Measurements from ENCODE around the gene HIP1. TPM values are rescaled to one million over a fixed set of nuclear protein-coding genes. Genes with fewer than 3 reads are reported as not detected.
A peak's percentile ranks its signal among the peaks of the same experiment; 100 is the strongest.

The HIP1 gene
- total and polyA plus RNA-seq, 9 of the 15 experiments (the other 6 are each of a cell fraction or from before 2014, with no cell fraction given), result 2.4 to 13.7 (median 9.5) TPM

DNA sequence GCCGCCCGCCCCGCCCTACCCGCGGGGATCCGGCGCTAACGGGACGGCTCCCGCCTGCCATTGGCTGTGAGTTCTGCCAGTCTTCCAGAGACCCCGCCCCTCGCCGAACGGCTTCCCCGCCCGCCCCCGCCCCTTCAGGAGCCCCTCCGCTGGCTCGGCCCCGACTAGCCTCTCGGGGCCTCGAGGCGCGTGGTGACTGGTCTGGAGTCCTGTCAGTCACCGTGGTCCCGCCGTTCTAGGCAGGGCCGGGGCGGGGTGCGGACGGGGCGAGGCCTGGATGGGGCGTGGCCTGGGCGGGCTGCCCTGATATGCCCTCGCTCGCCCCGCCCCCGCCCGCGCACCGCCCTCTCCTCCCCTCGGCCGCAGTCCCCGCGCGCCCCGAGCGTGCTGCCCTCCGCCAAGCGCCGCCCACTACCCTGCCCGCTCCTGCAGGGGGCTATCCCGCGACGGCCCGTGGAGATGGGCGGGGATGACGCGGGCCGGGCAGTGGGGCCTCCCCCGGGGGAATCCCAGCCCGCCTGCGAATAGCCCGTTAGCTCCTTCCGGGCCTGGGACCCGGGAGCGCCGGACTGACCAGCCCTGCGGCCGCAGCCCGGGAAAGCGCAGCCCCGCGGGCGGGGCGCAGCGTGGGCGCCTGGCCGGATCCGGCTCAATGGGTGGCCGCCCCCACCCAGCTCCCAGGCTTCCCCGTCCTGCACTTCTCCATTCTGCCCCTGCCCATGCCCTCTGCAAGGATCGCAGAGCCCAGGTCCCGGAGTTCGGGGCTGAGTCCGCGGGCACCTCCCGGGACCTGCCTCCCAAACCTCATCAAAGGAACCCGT lies 444 bp upstream of the HIP1 start (continued):
- no peak for TF ChIP-seq PCBP1 (IDR thresholded peaks at IDR 0.05; ENCODE audit: low read depth, low read length, poor library complexity, severe bottlenecking)
- TF ChIP-seq, protein P1, sequence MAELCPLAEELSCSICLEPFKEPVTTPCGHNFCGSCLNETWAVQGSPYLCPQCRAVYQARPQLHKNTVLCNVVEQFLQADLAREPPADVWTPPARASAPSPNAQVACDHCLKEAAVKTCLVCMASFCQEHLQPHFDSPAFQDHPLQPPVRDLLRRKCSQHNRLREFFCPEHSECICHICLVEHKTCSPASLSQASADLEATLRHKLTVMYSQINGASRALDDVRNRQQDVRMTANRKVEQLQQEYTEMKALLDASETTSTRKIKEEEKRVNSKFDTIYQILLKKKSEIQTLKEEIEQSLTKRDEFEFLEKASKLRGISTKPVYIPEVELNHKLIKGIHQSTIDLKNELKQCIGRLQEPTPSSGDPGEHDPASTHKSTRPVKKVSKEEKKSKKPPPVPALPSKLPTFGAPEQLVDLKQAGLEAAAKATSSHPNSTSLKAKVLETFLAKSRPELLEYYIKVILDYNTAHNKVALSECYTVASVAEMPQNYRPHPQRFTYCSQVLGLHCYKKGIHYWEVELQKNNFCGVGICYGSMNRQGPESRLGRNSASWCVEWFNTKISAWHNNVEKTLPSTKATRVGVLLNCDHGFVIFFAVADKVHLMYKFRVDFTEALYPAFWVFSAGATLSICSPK (IDR thresholded peaks at IDR 0.05; ENCODE audit: borderline replicate concordance), result no peak
- no peak for TF ChIP-seq ZFP30 (CRISPR knock-in tag; IDR thresholded peaks at IDR 0.05; ENCODE audit: borderline replicate concordance)
- TF ChIP-seq, protein P2, sequence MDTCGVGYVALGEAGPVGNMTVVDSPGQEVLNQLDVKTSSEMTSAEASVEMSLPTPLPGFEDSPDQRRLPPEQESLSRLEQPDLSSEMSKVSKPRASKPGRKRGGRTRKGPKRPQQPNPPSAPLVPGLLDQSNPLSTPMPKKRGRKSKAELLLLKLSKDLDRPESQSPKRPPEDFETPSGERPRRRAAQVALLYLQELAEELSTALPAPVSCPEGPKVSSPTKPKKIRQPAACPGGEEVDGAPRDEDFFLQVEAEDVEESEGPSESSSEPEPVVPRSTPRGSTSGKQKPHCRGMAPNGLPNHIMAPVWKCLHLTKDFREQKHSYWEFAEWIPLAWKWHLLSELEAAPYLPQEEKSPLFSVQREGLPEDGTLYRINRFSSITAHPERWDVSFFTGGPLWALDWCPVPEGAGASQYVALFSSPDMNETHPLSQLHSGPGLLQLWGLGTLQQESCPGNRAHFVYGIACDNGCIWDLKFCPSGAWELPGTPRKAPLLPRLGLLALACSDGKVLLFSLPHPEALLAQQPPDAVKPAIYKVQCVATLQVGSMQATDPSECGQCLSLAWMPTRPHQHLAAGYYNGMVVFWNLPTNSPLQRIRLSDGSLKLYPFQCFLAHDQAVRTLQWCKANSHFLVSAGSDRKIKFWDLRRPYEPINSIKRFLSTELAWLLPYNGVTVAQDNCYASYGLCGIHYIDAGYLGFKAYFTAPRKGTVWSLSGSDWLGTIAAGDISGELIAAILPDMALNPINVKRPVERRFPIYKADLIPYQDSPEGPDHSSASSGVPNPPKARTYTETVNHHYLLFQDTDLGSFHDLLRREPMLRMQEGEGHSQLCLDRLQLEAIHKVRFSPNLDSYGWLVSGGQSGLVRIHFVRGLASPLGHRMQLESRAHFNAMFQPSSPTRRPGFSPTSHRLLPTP (IDR thresholded peaks at IDR 0.05; ENCODE audit: borderline replicate concordance, extremely low read depth, insufficient read length), result no peak
- TF ChIP-seq ZNF282 (CRISPR knock-in tag; IDR thresholded peaks at IDR 0.05), result no peak
- TF ChIP-seq LCOR (CRISPR knock-in tag; IDR thresholded peaks at IDR 0.05), result peak; percentile 11; the same call in 1 of the 2 replicates
- TF ChIP-seq NFYB (IDR thresholded peaks at IDR 0.05; ENCODE audit: extremely low read depth, insufficient read length), result peak; percentile 91
- TF ChIP-seq MEIS2 (IDR thresholded peaks at IDR 0.05; ENCODE audit: partially characterized antibody), result peak; percentile 9
- TF ChIP-seq ZNF197 (CRISPR knock-in tag; IDR thresholded peaks at IDR 0.05; ENCODE audit: low read depth), result no peak
- peak; percentile 79 for TF ChIP-seq ESRRA (IDR thresholded peaks at IDR 0.05; ENCODE audit: borderline replicate concordance, low read depth)
- no peak for TF ChIP-seq PHB2 (IDR thresholded peaks at IDR 0.05; ENCODE audit: low read depth)
- TF ChIP-seq TRIM28 (IDR thresholded peaks at IDR 0.05), result no peak; the same call in 1 of the 2 replicates
- TF ChIP-seq SIN3A (IDR thresholded peaks at IDR 0.05; ENCODE audit: borderline replicate concordance in 2 of 2, control insufficient read depth in 1 of 2, low read depth in 2 of 2, low read length in 2 of 2), result peak; percentile 60 to 65; a peak in 3 of 4 replicates
- TF ChIP-seq, protein P3, sequence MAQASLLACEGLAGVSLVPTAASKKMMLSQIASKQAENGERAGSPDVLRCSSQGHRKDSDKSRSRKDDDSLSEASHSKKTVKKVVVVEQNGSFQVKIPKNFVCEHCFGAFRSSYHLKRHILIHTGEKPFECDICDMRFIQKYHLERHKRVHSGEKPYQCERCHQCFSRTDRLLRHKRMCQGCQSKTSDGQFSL (CRISPR knock-in tag; IDR thresholded peaks at IDR 0.05), result no peak
- TF ChIP-seq, protein P3 (tag; IDR thresholded peaks at IDR 0.05), result no peak
- TF ChIP-seq POLR3A (IDR thresholded peaks at IDR 0.05; ENCODE audit: borderline replicate concordance, extremely low read depth, insufficient read depth, insufficient read length), result no peak
- TF ChIP-seq MAFK (IDR thresholded peaks at IDR 0.05; ENCODE audit: low read length), result no peak
- TF ChIP-seq ERF (CRISPR knock-in tag; IDR thresholded peaks at IDR 0.05), result no peak
